GM20431 (cell line): ENCODE measurements around the gene CCDC182.

ENCODE experiments used
- in situ Hi-C: fragments of 300-500 bp; cut with MseI, MboI; formaldehyde crosslinking; loops from one replicate; pipeline ENCODE4 v1.15.0; 2020; ENCODE audit warnings: low sequenced_read_pairs; ENCODE audit not compliant: unreplicated experiment

The CCDC182 gene

DNA sequence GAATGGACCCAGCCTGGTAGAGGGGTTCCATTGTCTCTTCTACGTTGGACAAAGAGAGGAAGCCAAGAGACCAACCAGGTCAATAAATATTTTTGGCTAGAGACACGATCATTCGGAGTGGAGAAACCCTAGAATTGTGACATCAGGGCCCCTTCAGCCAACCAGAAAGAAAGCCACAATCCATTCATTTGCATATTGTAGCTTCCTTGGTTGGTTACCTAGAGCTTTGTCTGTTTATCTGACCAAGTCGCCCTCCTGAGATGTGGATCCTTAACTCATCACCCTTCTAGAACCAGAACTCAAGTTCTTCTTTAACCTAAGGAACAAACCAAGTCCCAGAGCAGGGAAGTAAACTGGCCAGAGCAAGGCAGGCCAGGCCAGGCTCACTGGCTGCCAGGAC lies at the start of gene CCDC182:
Gene CCDC182, minus strand, starts transcription at position 58 of the 400 bp plus-strand sequence. Its CDS starts 27 bp downstream, at position 31.
- in situ Hi-C loops = loop anchor here (10.0 to 25.0 kb wide), 2 partner anchors 508 to 620 kb away; no protein-coding TSS in a partner anchor

DNA sequence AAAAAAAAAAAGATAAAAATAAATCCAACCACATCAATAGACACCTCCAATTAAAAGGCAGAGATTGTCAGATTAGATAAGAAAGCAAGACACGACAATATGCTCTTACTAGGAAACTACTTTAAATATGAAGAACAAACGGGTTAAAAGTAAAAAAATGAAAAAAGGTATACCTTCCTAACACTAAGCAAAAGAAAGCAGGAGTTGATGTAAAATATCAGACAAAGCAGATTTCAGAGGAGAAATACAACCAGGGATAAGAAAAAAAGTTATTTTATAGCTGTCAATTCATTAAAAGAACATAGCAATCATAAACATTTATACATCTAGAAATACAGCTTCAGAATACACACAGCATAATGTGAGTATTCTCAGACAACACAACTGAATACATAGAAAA lies 49.7 kb upstream of the CCDC182 start:
- in situ Hi-C loops = no loop called here

DNA sequence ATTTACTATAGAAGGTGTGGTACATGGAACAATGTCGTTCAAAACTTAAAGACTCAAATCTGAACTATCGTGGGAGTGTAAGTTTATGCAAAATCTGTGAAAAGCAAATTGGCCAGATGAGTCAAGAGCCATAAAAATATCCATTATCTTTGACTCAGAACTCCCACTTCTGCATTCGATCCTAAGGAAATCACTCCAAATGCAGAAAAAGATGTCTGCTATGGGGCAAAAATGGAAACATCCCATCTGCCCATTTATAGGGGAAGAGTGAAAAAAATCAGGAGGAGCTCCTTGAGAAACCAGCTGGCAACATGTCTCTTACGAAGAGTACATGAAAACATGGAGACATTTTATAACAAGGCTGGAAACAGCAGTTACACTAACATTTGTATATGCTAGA lies 43.6 kb upstream of the CCDC182 start:
- in situ Hi-C loops = no loop called here

DNA sequence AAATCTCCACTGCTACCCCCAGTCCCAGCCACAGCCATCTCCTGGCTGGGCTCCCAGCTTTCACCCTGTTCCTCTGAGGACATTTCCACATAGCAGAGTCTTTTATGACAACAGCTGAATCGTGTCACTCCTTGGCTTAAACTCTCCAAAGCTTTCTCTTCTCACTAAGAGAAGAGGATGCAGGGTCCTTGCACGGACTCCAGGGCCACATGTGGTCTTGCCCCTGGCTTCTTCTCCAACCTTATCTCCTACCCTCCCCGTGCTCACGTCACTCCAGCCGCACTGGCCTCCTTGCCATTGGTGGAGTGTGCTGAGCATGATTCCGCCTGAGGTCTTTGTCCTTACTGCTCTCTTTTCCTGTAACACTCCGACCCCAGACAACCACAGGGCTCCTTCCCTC lies 39.9 kb upstream of the CCDC182 start:
- in situ Hi-C loops = no loop called here

DNA sequence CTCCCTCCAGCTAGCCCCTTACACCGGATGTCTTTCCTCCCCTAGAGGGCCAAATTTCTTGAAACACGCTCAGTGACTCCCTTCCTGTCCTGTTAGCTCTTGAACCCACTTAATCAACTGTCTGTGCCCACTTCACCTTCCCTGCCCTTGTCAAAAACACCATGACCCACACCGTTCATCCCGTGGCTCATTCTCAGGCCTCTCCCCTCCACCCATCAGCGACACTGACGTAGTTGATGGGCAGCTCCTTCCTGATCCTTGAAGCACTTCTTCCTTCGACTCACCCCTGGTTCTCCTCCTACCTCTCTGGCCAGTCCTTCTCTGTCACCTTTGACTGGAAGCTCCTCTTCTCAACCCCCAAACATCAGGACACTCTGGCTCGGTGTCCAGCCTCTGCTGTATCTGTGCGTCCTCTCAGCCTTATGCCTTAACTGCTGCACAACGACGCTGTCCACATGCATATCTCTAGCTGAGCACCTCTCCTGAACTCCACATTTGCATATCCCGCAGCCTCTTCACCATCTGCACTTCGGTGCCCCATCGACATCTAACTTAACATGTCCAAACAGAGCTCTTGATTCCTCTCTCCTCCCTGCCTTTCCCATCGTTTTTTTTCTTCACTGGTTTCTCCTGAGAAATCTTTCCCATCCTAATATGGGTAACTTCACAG lies 39.3 kb upstream of the CCDC182 start:
- in situ Hi-C loops = no loop called here

DNA sequence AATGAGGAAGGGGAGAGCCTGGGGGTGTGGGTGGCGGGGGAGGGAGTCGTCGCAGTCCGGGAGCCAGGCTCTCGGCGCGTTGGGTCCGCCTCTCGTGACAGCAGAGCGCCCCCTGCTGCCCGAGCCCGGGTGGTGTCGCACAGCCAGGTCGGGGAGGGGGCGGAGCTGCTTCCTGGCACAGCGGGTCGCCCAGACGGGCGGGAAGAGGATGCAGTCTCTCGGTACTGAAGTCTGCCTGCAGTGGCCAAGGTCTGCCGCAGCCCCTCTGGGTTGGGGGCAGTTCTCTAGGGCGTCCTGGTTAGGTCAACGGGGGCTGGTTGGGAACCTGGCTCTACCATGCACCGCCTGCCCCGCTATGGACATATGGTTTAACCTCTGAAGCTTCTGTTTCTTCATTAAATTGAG lies 38.2 kb upstream of the CCDC182 start:
- in situ Hi-C loops = no loop called here

DNA sequence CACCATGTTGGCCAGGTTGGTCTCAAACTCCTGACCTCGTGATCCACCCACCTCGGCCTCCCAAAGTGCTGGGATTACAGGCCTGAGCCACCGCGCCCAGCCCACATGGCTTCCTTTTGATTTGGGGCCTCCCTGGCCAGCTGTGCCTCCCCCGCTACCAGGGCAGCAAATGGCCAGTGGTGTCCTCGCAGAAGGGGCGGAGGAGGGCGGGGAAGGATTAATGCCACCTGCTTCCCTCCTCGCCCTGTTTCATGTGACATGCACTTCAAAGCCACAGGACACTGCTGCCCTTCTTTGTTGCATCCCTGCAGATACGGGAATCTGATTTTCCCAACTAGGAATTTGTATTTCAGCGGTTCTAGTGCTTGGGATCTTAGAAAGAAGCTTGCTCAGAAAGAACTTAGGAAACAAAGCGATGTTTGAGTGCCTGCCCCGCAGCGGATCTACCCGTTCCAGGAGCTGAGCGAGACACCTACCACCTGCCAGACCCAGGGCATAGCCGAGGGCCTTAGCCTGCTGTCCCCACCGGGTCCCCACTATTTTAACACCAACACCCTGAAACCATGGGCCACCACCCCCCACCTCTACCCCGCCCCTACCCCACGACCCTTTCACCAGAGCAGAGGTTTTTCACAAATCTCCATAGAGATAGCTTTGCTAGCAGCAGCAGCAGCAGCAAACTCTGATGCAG lies 37.7 kb upstream of the CCDC182 start:
- in situ Hi-C loops = no loop called here

DNA sequence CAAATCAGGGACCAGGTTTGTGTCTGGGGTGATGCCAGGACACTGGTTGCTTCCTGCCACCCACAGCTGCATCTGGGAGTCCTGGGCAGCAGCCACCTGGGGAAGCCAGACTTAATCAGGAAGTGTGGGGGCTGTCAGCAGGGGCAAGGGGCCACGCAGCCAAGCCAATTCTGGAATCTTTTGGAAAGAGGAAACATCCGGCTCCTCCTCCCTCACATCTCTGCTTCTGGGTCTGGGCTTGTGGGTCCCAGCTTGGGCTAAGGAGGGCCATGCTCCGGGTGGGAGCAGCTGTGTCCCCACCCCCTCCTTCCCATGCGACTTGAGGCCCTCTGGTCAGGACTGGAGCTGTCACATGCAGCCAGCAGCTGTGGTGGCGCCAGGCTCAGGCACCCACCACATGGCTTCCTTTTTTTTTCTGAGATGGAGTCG lies 37.0 kb upstream of the CCDC182 start:
- in situ Hi-C loops = no loop called here

DNA sequence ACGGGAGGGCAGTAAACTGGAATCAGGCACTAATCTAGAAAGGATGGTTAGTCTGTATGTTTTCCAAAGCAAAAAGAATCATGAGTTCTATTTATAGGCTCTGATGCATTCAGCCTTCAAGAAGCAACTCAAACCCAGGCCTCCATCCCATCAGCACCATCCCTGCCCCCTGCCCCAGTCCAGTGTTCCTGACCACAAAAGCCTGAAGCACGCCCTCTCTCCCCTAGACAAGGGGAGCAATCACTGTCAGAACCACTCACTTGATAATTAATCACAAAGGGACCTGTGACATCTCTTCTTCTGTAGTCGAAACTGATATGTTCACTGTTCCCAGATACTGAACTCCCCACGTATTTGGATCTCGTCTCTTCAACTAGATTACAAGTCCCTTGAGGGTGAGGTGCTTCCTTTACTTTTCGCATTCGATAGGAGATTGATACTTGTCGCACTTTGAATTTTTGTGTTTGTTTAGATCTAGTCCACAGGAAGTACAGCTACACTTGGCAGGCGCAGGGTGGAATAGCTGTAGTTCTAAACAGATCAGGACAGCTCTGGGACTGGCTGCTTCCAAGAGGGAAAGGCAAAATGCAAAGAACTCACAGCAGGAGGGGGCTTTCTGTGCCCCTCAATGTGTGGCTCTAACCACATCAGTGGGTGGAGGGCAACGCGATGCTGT lies 36.4 kb upstream of the CCDC182 start:
- in situ Hi-C loops = no loop called here

DNA sequence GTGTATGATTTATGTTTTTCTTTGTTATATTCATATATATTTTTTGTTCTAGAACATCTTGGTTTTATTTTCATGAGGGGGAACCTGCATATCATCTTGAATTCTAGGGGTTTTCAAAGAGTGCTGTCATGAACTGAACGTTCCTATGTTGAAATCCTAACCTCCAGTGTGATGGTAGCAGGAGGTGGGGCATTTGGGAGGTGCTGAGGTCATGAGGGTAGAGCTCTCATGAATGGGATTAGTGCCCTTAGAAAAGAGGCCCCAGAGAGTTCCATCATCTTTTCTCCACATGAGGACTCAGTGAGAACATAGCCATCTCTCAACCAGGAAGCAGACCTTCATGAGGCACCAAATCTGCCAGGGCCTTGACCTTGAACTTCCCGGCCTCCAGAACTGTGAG lies 34.6 kb upstream of the CCDC182 start:
- in situ Hi-C loops = no loop called here

DNA sequence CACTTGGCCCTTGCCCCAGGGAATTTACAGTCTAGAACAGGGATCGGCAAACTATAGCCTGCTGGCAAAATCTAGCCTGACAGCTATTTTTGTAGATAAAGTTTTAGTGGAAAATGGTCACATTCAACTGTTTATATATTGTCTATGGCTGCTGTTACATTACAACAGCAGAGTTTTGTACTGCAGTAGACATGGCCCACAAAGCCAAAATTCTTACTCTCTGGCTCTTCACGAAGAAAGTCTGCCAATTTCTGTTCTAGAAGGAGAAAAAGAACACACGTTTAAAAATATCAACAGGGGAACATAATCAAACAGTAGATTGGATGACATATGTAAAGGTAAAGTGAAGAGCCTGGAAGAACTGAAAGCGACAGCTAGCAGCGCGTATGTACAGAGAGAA lies 33.2 kb upstream of the CCDC182 start:
- in situ Hi-C loops = no loop called here

DNA sequence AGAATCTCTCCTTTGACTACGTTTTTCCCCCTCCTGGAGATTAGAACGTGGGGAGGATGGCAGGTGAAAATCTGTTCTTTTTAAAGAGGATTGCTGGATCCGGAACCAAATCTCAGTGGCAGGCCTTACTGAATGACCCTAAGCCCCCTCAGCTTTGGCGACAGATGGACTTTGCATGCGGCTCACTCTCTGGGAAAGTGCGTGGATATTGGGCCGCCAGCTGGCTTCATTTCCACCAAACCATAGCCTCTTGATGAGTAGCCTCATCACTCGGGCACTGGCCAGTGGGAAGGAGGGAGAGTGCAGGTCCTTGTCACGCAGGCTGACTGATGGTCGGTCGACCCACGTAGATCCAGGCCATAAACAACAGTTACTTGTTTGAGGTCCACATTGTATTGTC lies 31.3 kb upstream of the CCDC182 start:
- in situ Hi-C loops = no loop called here

DNA sequence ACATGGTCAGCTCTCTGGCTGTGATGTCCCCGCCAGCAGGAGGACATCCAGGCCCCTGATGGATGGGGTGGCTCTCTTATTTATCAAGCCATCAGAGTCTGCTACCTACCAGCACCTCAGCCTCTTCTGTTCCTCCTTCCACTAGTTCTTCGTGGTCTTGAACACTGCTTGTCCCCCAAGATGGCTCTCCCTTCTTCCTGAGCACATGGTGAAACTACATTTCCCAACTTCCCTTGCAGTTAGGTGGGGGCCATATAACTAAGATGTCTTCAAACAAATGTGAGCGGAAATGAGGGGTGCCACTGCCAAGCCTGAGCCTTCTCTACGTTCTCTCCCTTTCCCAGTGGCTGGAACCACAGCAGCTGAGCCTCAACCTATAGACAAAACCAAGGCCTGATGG lies 29.8 kb upstream of the CCDC182 start:
- in situ Hi-C loops = no loop called here

DNA sequence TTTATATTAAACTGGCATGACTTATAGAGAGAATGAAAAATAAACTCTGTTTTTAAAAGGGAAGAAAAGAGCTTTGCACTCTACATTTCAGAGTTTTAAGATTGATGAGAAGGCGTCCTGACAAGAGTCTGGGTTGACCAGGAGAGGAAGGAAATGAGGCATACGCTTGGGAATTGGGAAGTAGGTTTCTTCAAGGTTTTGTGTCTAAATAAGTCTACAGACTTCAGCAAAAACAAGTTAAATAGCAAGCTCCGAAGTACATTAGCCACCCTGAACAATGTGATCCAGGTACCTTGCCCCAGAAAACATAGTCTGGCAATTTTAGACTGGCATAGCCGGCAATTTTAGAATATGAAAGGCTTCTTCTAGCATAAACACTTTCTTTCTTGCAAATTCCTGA lies 28.5 kb upstream of the CCDC182 start:
- in situ Hi-C loops = no loop called here

DNA sequence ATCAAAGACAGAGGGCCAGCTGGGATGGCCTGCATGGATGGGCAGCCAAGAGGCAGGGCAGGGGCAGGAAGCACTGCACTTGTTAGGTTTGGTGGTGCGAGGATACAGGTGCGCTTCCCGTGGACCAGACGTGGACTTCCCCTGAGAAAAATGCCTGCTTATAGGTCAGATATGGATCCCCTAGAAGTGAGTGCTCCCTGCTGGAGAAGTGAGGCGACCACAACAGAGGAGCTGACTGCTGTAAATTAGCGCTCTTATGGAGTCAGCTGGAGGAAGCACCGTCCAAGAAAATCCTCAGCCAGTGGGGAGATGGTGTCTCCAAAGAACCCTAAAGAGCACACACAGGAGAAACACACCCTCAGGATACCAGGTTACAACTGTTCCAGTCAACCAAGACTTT lies 27.7 kb upstream of the CCDC182 start:
- in situ Hi-C loops = no loop called here

DNA sequence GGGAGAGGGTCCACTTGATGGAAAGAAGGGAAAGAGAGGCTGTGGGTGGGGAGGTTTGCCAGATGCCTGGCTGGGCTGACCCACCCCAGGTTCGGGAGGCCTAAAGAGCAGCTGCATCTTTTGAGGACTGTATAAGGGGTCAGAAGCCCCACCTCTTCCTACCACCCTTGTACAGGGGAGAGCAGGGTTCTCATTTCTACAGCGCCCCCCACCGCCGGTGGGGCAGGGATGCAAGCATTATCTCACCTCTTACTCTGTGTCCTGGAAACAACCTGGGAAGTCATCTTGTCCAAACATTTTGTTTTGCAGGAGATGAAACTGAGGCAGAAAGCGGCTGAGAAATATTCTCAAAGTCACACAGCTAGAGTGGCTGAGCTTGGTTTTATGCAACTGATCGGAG lies 22.5 kb upstream of the CCDC182 start:
- in situ Hi-C loops = no loop called here

DNA sequence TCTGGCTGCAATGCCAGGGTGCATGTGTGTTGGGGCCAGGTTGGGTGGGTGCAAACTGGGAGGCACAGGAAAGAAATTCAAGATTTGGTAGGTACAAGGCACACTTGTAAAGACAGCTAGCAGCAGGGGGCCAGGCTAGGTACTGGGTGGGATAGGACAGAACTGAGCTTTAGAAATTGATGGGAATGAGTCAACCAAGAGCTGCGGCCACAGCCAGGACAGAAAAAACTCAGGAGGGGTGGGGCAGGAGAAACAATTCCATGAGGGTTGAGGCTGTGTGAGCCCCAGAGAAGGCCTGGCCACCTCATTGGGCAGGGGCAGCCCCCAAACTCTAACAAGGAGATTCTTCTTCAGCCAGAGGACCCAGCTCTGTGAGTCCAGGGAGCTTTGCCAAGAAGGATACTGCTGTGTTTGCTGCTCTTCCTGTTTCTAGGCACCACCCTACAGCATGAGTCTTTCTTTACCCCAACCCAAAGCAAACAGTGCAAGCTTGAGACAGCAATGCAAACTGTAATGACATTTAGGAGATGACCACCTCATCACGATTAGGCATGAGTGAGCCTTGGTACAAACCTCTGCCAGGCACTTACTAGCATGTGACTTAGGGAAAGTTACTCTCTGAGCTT lies 21.3 kb upstream of the CCDC182 start:
- in situ Hi-C loops = no loop called here

DNA sequence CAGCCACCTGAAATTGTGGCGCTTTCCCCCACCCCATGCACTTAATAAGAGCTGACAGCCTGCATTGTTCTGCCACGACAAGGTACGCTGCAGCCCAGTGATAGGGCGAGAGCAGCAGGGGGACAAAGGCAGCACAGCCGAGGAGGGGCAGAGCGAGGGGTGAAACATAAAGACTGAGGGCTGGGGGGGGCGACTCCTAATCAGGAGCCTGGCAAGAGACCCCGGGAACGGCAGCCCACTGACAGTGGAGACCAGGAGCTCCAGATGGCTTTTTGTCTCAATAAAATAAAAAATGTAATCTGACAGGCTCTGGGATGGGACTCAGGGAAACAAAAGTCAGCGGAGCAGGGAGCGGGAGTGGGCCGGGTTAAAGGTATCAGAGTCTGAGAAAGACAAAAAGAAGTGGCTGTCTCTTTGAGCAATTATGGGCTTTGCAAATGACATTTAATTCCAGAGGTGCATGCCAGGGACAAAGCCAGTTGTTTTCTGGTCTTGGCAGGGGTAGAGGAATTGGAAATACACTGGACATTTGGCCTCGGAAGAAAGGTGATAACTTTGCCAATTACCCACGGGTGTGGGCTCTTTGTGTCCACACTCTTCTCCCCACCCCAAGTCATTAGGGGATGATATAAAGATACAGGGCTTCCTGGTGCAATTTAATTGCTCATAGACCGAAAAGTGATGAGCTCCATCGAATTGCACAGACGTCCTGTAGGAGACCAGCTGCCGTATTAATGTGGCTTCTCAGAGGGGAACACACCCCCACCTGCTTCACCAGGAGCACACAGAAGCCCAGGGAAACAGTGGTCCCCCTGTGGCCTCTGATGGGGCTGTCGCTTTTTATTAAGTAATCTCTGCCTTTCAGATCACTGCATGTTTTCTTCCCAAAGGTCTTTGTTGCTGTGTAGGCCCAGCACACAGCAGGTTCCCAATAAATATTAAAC lies 17.6 kb upstream of the CCDC182 start:
- in situ Hi-C loops = no loop called here

DNA sequence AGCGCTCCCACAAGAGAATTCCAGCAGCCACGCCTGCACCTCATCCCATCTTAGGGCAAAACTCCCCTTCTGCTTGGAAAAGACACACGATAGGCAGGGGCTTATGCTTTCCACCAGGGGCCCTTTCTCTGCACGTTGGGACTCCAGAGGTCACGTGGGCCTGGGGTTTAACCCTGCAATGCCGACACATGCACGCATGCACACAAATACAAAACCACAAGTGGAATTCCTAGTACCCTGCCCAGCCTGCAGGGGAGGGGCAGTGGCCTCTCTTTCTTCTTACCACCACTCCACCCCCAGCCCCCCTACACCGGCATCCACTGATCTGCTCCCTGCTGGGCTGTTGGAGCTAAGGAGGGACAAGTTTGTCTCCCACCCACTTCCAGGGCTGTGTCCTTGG lies 16.8 kb upstream of the CCDC182 start:
- in situ Hi-C loops = no loop called here

DNA sequence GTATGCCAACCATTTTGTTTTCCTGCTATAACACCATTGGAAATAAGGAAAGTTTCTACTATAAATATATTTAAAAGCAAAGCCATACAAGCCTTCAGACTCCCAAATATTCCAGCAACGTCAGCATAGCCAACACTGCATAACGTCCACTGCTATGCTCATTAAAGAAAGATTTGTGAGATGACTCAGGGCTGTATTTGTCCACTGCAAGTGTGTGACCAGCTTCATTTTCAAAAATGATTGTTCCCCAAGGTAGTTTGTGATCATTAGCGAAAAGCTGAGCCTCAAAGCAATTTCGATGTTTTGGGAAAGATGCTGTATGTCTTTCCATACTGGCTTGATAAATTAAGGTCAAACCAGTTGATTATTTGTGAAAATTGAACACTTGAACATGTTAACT lies 14.9 kb upstream of the CCDC182 start:
- in situ Hi-C loops = no loop called here
